Measurements from ENCODE around the gene TNFRSF8. TPM values are rescaled to one million over a fixed set of nuclear protein-coding genes. Genes with fewer than 3 reads are reported as not detected.
"Not testable (repeated sequence)": the region's sequence is repeated elsewhere in the genome, so short reads cannot be mapped to it uniquely, and the experiment has no call there.

TNFRSF8 gene
- total RNA-seq, 1 experiment from 2014 or later = not detected

DNA sequence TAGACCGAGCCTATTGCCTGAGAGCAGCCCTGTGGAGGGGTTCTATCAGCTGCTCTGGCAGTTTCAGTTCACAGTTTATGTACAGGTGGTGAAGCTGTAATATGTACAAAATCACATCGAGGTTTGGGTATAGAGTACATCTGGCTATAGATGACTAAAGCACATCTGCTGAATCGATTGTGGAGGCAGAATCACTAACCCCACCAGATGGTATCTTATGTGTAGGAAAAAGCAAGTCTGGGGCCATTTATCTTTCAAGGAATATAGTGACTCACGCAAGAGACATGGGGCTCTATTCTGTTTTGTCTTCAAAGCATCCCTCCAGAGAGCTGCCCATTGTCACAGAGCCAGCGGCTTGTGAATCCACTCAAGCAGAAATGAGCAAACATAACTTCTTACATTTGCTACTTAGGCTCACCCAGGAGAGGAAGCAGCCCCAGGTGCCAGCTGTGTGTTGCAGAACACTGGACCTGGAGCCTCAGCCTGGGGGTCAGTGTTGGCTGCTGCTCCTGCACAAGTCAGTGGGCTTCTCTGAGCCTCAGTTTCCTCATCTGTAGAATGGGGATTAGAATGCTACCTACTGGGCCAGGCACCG, 22.5 kb upstream of the TNFRSF8 start:
- DNase-seq (peak; percentile 97), ATAC-seq (peak; percentile 97)
- no peak overlapping the region for H2AFZ ChIP-seq (ENCODE audit: low read length)
- no TSS peak for BruUV-seq (replicated peaks)
- H3K4me3 ChIP-seq (ENCODE audit: low read length) = no peak overlapping the region
- CTCF ChIA-PET = no interaction called here
- intact Hi-C loops (cut with micrococcal nuclease) = no loop called here
- H4K20me1 ChIP-seq (ENCODE audit: low read length) = no peaks in the 10 kb centered on the region; the same call in 1 of the 2 replicates
- POLR2A ChIA-PET (ENCODE audit: unreplicated experiment) = no interaction called here
- H3K36me3 ChIP-seq (ENCODE audit: low read depth, low read length) = no peaks in the 10 kb centered on the region
- H3K4me2 ChIP-seq (ENCODE audit: low read length) = peak overlapping the region; percentile 58
- peaks cover 13% of the 10 kb centered on the region for H3K4me1 ChIP-seq (ENCODE audit: insufficient read depth, low read length)
- no peak overlapping the region for H3K27ac ChIP-seq (ENCODE audit: low read length)
- peaks cover 3% of the 10 kb centered on the region for H3F3A ChIP-seq (ENCODE audit: low read length, unreplicated experiment)
- no peak overlapping the region for H3K9ac ChIP-seq (ENCODE audit: low read length)
- H3K27me3 ChIP-seq (ENCODE audit: low read length) = no peaks in the 10 kb centered on the region
- TF ChIP-seq EZH2phosphoT487 (IDR thresholded peaks at IDR 0.05; ENCODE audit: borderline replicate concordance, low read length) = no peak
- TF ChIP-seq, protein P1, sequence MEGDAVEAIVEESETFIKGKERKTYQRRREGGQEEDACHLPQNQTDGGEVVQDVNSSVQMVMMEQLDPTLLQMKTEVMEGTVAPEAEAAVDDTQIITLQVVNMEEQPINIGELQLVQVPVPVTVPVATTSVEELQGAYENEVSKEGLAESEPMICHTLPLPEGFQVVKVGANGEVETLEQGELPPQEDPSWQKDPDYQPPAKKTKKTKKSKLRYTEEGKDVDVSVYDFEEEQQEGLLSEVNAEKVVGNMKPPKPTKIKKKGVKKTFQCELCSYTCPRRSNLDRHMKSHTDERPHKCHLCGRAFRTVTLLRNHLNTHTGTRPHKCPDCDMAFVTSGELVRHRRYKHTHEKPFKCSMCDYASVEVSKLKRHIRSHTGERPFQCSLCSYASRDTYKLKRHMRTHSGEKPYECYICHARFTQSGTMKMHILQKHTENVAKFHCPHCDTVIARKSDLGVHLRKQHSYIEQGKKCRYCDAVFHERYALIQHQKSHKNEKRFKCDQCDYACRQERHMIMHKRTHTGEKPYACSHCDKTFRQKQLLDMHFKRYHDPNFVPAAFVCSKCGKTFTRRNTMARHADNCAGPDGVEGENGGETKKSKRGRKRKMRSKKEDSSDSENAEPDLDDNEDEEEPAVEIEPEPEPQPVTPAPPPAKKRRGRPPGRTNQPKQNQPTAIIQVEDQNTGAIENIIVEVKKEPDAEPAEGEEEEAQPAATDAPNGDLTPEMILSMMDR (conservative IDR thresholded peaks at IDR 0.05; ENCODE audit: low read depth, low read length) = no peak
- no peak for TF ChIP-seq EZH2 (IDR thresholded peaks at IDR 0.05; ENCODE audit: low read length, unreplicated experiment)
- H3K79me2 ChIP-seq (ENCODE audit: low read length) = no peaks in the 10 kb centered on the region
- H3K9me3 ChIP-seq (ENCODE audit: low read length) = no peaks in the 10 kb centered on the region
- H3K9me2 ChIP-seq (replicated peaks; ENCODE audit: low read length) = no peaks in the 10 kb centered on the region

DNA sequence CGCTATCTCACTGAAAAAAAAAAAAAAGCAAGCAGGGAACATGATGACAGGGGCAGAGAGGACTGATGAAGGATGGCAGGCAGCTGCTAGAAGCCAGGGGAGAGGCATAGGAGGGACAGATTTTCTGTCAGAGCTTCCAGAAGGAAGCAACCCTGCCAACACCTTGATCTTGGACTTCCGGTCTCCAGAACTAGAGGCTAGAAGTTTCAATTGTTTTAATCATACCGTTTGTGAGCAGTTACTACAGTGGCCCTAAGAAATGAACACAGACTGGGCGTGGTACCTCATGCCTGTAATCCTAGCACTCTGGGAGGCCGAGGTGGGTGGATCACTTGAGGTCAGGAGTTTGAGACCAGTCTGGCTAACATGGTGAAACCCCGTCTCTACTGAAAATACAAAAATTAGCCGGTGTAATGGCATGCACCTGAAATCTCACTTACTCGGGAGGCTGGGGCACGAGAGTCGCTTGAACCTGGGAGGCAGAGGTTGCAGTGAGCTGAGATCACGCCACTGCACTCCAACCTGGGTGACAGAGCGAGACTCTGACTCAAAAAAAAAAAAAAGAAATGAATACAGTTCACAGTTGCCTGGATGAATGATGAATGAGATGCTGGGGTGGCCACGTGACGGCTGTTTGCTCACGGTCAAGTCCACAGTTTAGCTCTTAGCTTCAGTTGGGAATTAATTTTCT, 18.8 kb upstream of the TNFRSF8 start:
- H3K4me2 ChIP-seq (ENCODE audit: low read length); H2AFZ ChIP-seq (ENCODE audit: low read length); H3K27ac ChIP-seq (ENCODE audit: low read length); H3K36me3 ChIP-seq (ENCODE audit: low read depth, low read length); H3K4me3 ChIP-seq (ENCODE audit: low read length); ATAC-seq; intact Hi-C loops (cut with micrococcal nuclease); BruUV-seq (replicated peaks); H3K9ac ChIP-seq (ENCODE audit: low read length); CTCF ChIA-PET; H3K27me3 ChIP-seq (ENCODE audit: low read length); DNase-seq; H3K9me3 ChIP-seq (ENCODE audit: low read length); H3K9me2 ChIP-seq (replicated peaks; ENCODE audit: low read length); H4K20me1 ChIP-seq (ENCODE audit: low read length); H3K79me2 ChIP-seq (ENCODE audit: low read length); H3F3A ChIP-seq (ENCODE audit: low read length, unreplicated experiment): not testable (repeated sequence)
- H3K4me1 ChIP-seq (ENCODE audit: insufficient read depth, low read length) = peaks cover 13% of the 10 kb centered on the region
- POLR2A ChIA-PET (ENCODE audit: unreplicated experiment) = interaction anchor here (0.6 kb wide), 1 partner anchor 196 kb away, joined by 5 read pairs; no protein-coding TSS in a partner anchor

DNA sequence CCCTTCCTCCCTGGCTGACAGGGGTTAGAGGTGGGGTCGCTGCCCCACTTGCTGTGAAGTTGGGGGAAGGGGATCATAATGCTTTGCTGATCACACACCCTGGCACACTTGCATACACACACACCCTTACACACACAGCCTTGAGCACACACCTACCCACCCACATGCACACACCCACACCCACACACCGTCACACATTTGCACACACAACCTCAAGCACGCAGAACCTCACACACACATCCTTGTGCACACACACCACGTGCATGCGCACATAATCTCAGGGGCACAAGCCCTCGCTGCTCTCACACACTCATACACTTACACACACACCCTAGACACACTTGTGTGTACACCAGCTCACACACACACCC, 16.4 kb upstream of the TNFRSF8 start:
- Histone ChIP-seq H4K20me1 (ENCODE audit: low read length) (no peaks in the 10 kb centered on the region), H3K27me3 (ENCODE audit: low read length) (no peaks in the 10 kb centered on the region), H3K9ac (ENCODE audit: low read length) (no peak overlapping the region), H3K36me3 (ENCODE audit: low read depth, low read length) (no peaks in the 10 kb centered on the region), H3K4me3 (ENCODE audit: low read length) (no peak overlapping the region), H3F3A (ENCODE audit: low read length, unreplicated experiment) (no peaks in the 10 kb centered on the region), H2AFZ (ENCODE audit: low read length) (no peak overlapping the region), H3K9me2 (replicated peaks; ENCODE audit: low read length) (no peaks in the 10 kb centered on the region), H3K79me2 (ENCODE audit: low read length) (no peaks in the 10 kb centered on the region), H3K4me2 (ENCODE audit: low read length) (no peak overlapping the region), H3K4me1 (ENCODE audit: insufficient read depth, low read length) (peaks cover 2% of the 10 kb centered on the region), H3K9me3 (ENCODE audit: low read length) (no peaks in the 10 kb centered on the region), H3K27ac (ENCODE audit: low read length) (no peak overlapping the region)
- TF ChIP-seq EZH2phosphoT487 (IDR thresholded peaks at IDR 0.05; ENCODE audit: borderline replicate concordance, low read length) = no peak
- intact Hi-C loops (cut with micrococcal nuclease) = no loop called here
- ATAC-seq (no peak), DNase-seq (no peak)
- no TSS peak for BruUV-seq (replicated peaks)
- ChIA-PET POLR2A (ENCODE audit: unreplicated experiment) (no interaction called here), CTCF (no interaction called here)
